ENCODE results near the gene HSD11B2. TPM values are rescaled to one million over a fixed set of nuclear protein-coding genes. Genes with fewer than 3 reads are reported as not detected.

The HSD11B2 gene
- total RNA-seq, 1 donor from 2014 or later: 4.7 TPM

DNA sequence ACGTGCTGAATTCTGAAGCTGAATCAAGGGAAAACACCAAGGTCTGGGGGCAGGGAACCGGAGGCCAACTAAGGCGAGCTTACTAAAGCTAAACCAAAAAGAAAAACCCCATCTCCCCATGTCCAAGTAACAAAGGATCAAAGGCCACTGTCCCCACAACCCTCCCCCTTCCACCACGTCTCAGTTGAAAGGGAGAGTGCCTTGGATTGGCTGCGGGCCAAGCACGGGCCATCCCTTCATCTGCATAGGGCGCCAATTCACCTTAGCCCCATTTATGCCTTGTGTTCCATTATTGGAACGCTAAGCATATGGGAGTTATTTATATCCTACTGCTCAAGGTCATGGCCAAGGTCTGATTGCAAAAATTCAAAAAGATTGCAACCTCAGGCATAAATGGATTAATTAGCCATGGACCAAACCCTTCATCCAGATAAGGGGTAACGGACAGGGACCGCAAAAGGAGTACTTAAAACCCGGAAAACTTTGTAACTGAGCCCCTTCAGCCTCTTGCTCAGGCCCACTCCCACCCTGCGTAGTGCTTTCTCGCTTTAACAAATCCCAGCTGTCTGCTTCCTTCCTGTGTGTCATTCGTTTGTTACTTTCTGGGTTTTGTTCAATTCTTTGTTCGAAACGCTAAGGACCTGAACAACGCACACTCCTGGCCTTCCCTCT, 50.8 kb downstream of the HSD11B2 start:
- Mint-ChIP-seq H3K27me3 (ENCODE audit: low read depth) (no peaks in the 10 kb centered on the region), H3K36me3 (ENCODE audit: low read depth) (no peaks in the 10 kb centered on the region), H3K27ac (ENCODE audit: unreplicated experiment) (peak overlapping the region; percentile 100), H3K4me1 (peaks cover 19% of the 10 kb centered on the region), H3K9me3 (no peaks in the 10 kb centered on the region), H3K4me3 (peak overlapping the region; percentile 100)
- TF ChIP-seq, protein P1, sequence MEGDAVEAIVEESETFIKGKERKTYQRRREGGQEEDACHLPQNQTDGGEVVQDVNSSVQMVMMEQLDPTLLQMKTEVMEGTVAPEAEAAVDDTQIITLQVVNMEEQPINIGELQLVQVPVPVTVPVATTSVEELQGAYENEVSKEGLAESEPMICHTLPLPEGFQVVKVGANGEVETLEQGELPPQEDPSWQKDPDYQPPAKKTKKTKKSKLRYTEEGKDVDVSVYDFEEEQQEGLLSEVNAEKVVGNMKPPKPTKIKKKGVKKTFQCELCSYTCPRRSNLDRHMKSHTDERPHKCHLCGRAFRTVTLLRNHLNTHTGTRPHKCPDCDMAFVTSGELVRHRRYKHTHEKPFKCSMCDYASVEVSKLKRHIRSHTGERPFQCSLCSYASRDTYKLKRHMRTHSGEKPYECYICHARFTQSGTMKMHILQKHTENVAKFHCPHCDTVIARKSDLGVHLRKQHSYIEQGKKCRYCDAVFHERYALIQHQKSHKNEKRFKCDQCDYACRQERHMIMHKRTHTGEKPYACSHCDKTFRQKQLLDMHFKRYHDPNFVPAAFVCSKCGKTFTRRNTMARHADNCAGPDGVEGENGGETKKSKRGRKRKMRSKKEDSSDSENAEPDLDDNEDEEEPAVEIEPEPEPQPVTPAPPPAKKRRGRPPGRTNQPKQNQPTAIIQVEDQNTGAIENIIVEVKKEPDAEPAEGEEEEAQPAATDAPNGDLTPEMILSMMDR (conservative IDR thresholded peaks at IDR 0.05): no peak
- DNase-seq (ENCODE audit: low read depth, low spot score): no peak

GRCh38 chr16:67482233-67482924, 51.5 kb downstream of the HSD11B2 start:
- Mint-ChIP-seq H3K27ac (ENCODE audit: unreplicated experiment) (no peak overlapping the region), H3K4me3 (peak overlapping the region; percentile 100), H3K4me1 (peaks cover 19% of the 10 kb centered on the region), H3K27me3 (ENCODE audit: low read depth) (no peaks in the 10 kb centered on the region), H3K36me3 (ENCODE audit: low read depth) (no peaks in the 10 kb centered on the region), H3K9me3 (no peaks in the 10 kb centered on the region)
- TF ChIP-seq, protein P1 (conservative IDR thresholded peaks at IDR 0.05): no peak
- DNase-seq (ENCODE audit: low read depth, low spot score): no peak

- Mint-ChIP-seq H3K9me3 (no peaks in the 10 kb centered on the region), H3K36me3 (ENCODE audit: low read depth) (no peaks in the 10 kb centered on the region), H3K4me3 (peak within 1 kb of the TSS; percentile 100), H3K27ac (ENCODE audit: unreplicated experiment) (no peak within 1 kb of the TSS), H3K4me1 (peaks cover 23% of the 10 kb centered on the region), H3K27me3 (ENCODE audit: low read depth) (no peaks in the 10 kb centered on the region)
- TF ChIP-seq, protein P1 (conservative IDR thresholded peaks at IDR 0.05): no peak
- no peak for DNase-seq (ENCODE audit: low read depth, low spot score)
These were observed 52.2 kb downstream of the HSD11B2 start, which contains the start of gene AGRP for GRCh38 chr16:67483150-67483549. TSS of gene AGRP (minus strand) at chr16:67483547. CDS start at chr16:67483398, 149 bp downstream.

DNA sequence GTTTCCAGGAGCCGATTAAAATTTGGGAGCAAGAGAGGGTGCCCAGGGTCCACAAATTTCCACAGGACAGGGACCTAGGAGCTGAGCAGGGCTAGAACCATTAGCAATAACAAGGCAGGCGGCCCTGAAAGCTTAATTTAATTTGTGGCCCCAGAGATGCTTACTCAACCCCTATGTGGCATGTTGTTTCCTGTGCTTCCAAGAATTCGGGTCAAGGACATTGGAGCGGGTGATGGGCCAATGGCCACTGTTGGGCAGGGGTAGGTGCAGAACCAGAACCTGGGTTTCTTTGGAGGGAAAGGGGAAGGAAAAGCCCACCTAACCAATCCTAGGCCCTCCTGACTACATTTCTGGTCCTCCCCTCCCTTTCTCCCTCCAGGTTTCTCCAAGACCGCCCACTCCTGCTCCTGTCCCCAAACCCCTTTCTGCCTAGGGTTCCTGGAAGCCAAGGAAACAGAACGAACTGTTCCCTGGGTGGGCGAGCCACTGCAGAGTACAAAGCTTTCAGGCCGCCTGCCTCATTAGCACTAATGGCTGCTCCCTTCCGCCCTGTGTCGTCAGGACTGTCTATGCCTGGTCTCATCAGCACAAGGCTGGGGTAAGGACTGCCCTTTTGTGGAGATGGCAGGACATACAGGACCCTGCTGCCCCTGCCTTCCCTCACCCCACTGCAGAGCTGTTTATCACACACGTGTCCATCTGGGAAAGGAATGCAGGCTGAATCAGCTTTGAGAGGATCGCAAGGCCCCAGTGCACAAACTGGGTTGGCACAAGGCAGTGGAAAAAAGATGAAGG, 53.0 kb downstream of the HSD11B2 start:
- H3K9me3 Mint-ChIP-seq: no peaks in the 10 kb centered on the region
- no peaks in the 10 kb centered on the region for H3K27me3 Mint-ChIP-seq (ENCODE audit: low read depth)
- H3K4me3 Mint-ChIP-seq: no peak overlapping the region
- H3K36me3 Mint-ChIP-seq (ENCODE audit: low read depth): no peaks in the 10 kb centered on the region
- TF ChIP-seq, protein P1 (conservative IDR thresholded peaks at IDR 0.05): no peak
- H3K27ac Mint-ChIP-seq (ENCODE audit: unreplicated experiment): no peak overlapping the region
- no peak for DNase-seq (ENCODE audit: low read depth, low spot score)
- H3K4me1 Mint-ChIP-seq: peaks cover 26% of the 10 kb centered on the region

DNA sequence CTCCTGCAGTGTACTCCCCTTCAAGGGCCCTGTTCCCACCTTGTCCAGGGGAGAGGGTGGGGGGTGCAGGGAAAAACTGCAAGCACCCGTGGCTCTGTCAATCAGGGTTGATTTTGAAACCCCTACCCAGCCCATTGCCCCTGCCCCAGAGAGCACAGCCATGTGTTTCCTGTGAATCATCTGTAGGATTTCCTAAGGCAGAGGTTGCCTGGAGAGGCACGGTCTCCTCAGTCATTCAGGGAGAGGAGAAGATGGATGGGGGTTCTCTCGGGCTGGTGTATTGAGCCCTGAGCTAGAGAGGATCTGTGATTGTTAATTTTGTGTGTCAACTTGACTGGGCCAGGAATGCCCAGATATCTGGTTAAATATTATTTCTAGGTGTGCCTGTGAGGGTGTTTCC, 55.9 kb downstream of the HSD11B2 start:
- H3K27me3 Mint-ChIP-seq (ENCODE audit: low read depth): no peaks in the 10 kb centered on the region
- H3K4me1 Mint-ChIP-seq: peaks cover 21% of the 10 kb centered on the region
- H3K36me3 Mint-ChIP-seq (ENCODE audit: low read depth): no peaks in the 10 kb centered on the region
- peak overlapping the region; percentile 22 for H3K27ac Mint-ChIP-seq (ENCODE audit: unreplicated experiment)
- no peak for DNase-seq (ENCODE audit: low read depth, low spot score)
- TF ChIP-seq, protein P1 (conservative IDR thresholded peaks at IDR 0.05): no peak
- H3K9me3 Mint-ChIP-seq: no peaks in the 10 kb centered on the region
- no peak overlapping the region for H3K4me3 Mint-ChIP-seq
